HUES6 (cell line): Measurements from ENCODE around the gene CRIM1.

Source experiments
- H3K27ac ChIP-seq: 2 replicates; pipeline ENCODE4 v1.7.0; 2013; ENCODE audit warnings: low read depth, mild to moderate bottlenecking, low read length, inconsistent platforms
- H3K27me3 ChIP-seq: 2 replicates; pipeline ENCODE4 v1.6.1; 2013; ENCODE audit warnings: low read length; ENCODE audit not compliant: control insufficient read depth, insufficient read depth
- H3K36me3 ChIP-seq: 2 replicates; pipeline ENCODE4 v1.6.1; 2013; ENCODE audit warnings: low read length; ENCODE audit not compliant: control insufficient read depth, insufficient read depth
- H3K4me1 ChIP-seq: 2 replicates; pipeline ENCODE4 v1.6.1; 2013; ENCODE audit warnings: low read length; ENCODE audit not compliant: control insufficient read depth, insufficient read depth
- H3K4me3 ChIP-seq: 2 replicates; pipeline ENCODE4 v1.5.1; 2013; ENCODE audit warnings: low read depth, low read length
- H3K9ac ChIP-seq: one replicate; pipeline ENCODE4 v1.6.1; 2013; ENCODE audit warnings: mild to moderate bottlenecking, low read length
- H3K9me3 ChIP-seq: 2 replicates; pipeline ENCODE4 v1.6.1; 2013; ENCODE audit warnings: low read depth, low read length; ENCODE audit not compliant: control insufficient read depth, insufficient read depth

Gene CRIM1

DNA sequence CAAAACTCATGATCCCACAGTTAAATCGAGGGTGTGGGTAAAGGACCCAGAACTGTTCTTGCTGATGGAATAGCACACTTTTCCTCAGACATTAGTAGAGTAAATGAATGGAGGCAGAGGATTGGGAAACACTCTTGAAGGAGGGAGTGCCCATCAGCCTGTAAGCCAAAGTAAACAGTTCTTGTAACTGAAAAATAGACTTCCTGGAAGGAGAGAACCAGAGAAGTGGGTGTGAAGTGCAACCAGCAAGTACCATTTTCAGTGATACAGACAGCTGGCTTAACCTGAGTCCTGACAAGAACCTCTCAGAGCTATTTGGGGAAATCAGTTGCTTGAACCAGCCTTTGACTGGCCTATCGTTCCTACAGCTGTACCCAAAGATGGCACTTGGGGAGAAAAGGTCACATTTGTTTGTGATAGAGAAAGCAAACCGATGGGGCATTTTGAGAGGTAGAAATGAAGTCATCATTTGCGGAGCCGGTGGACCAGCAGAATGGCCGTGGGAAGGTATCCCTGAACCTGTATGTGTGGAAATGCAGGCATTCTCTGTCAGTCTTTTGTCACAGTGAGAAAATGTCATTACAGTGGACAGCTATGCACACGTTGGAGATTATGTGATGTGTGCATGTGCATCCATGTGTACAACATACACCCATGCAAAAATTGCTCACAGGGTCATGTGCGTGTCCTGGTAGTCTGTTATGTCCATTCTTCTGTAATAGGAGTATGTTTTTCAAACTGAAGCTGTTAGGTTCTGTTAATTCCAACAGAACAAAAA, 17.8 kb downstream of the CRIM1 start:
- no peak overlapping the region for H3K27ac ChIP-seq
- H3K9me3 ChIP-seq, result no peaks in the 10 kb centered on the region

DNA sequence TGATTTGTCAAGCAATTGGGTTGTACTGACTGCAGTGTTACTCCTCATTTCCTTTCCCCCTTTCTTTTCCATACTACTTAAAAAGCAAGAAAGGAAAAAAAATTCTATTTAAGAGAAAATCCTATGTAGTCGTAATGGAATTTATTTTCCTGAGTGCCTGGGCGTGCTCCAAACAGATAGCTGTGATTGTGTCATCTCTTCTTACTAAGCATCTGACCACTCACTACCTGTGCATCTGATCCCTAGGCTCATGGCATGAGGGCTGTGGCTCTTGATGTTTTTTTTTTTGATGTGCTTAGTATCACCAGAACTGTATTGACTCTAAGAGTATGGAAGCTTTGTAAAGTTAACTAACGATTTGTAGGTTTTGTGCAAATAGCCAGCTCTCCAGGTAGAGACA, 19.0 kb downstream of the CRIM1 start:
- Histone ChIP-seq H3K9me3 (no peaks in the 10 kb centered on the region), H3K9ac (no peak overlapping the region), H3K27ac (no peak overlapping the region), H3K36me3 (0 out of 2 replicates have a peak, but pooled peaks cover 4% of the 10 kb centered on the region), H3K27me3 (no peaks in the 10 kb centered on the region), H3K4me3 (no peak overlapping the region), H3K4me1 (peaks cover 81% of the 10 kb centered on the region)

More for the DNA sequence above, 17.8 kb downstream of the CRIM1 start:
- no peak overlapping the region for H3K9ac ChIP-seq
- H3K27me3 ChIP-seq, result no peaks in the 10 kb centered on the region
- H3K4me3 ChIP-seq, result no peak overlapping the region
- H3K36me3 ChIP-seq, result no peaks in the 10 kb centered on the region
- H3K4me1 ChIP-seq, result peaks cover 90% of the 10 kb centered on the region

DNA sequence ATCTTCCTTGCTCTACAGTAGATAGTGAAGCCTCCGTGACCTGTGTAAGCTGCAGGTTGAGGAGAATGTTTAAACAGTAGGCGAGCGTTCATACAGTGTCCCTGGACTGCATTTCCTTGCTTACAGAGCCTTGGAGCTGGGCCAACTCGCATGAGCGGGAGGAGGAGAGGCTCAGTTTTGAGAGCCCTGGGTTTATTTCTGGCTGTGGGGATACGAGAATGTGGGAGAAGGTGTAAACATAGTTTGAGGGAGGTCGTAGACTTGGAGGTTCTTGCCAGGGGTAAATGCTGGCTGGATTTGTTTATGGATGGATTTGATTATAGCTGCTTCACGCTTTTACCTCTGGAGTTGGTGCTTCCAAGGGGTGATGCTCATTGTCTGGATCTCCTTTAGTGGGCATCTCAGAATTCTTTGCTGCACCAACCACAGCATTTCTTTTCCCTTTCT, 20.8 kb downstream of the CRIM1 start:
- no peaks in the 10 kb centered on the region for H3K27me3 ChIP-seq
- no peaks in the 10 kb centered on the region for H3K9me3 ChIP-seq
- peaks cover 9% of the 10 kb centered on the region; the same call in 1 of the 2 replicates for H3K36me3 ChIP-seq
- H3K27ac ChIP-seq, result peak overlapping the region; percentile 66
- peak overlapping the region; percentile 28; the same call in 1 of the 2 replicates for H3K4me3 ChIP-seq
- no peak overlapping the region for H3K9ac ChIP-seq
- H3K4me1 ChIP-seq, result peaks cover 81% of the 10 kb centered on the region

DNA sequence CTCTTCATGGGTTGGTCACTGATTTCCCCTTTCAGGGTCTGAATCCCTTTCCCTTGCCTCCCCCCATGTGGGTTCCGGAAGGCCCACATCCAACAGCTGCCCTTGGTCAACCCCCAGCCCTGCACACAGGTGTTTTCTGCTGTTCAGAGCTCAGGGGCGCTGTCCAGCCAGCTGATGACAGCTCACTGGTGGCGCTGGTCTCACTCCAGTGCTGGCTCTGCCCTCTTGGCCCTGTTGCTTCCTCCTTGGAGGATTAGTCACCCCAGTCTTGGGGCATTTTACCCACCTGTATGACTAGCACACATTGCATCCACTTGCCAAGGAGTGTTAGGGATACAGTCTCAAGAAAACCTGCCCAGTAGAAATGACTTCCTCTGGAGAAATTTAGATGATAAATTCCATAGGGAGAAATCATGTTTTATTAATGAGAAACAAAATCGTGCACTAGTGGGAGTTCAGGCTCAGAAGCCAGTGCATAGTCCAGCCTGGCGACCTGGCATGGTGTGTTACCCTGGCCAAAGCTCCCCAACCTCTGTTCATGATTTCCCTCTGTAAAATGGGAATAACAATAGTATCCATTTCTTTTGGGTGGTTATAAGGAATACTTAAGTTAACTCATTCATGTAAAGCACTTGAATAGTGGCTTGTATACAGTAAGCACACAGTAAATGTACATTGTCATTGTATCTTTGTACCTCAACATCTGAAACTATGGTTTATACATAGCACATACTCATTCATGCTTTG, 21.6 kb downstream of the CRIM1 start:
- Histone ChIP-seq H3K9me3 (no peaks in the 10 kb centered on the region), H3K4me3 (peak overlapping the region; percentile 28; the same call in 1 of the 2 replicates), H3K27ac (no peak overlapping the region), H3K36me3 (peaks cover 9% of the 10 kb centered on the region; the same call in 1 of the 2 replicates), H3K9ac (no peak overlapping the region), H3K4me1 (peaks cover 81% of the 10 kb centered on the region), H3K27me3 (no peaks in the 10 kb centered on the region)

DNA sequence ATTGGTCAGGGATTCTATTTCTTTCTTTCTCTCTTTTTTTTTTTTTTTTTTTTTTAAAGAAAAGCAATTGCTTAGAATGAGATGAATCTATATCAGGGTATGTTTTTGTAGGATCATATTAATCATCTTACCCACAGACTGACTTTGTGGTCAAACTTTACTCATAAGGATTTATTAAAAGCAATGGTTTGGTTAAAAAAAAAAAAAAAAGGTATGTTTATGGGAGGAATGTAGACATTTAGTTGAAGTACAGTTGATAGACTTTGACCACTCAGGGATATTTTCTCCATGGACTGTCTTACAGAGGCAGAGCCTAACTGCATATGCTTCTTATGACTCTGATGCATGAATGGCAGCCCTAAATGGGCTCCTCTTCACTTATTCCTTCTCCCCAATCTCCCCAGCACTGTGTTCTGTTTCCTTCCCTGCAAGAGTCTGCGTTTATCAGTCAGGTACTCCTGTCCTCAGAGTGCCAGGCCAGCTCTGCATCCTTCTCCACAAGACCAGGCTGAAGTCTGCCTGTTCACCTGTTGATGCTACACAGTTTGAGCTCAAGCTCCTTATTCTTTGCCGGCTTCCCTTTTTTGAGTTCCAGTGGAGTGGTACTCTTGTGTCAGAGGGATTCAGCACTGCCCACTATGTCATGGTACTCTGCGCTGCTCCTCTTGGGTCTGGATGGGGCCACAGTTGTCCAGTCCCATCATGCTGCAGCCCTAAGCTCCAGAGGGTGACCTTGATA, 24.3 kb downstream of the CRIM1 start:
- no peaks in the 10 kb centered on the region for H3K9me3 ChIP-seq
- no peak overlapping the region for H3K9ac ChIP-seq
- no peaks in the 10 kb centered on the region for H3K27me3 ChIP-seq
- peaks cover 76% of the 10 kb centered on the region for H3K4me1 ChIP-seq
- peaks cover 9% of the 10 kb centered on the region; the same call in 1 of the 2 replicates for H3K36me3 ChIP-seq
- peak overlapping the region; percentile 3 for H3K27ac ChIP-seq
- H3K4me3 ChIP-seq, result no peak overlapping the region

DNA sequence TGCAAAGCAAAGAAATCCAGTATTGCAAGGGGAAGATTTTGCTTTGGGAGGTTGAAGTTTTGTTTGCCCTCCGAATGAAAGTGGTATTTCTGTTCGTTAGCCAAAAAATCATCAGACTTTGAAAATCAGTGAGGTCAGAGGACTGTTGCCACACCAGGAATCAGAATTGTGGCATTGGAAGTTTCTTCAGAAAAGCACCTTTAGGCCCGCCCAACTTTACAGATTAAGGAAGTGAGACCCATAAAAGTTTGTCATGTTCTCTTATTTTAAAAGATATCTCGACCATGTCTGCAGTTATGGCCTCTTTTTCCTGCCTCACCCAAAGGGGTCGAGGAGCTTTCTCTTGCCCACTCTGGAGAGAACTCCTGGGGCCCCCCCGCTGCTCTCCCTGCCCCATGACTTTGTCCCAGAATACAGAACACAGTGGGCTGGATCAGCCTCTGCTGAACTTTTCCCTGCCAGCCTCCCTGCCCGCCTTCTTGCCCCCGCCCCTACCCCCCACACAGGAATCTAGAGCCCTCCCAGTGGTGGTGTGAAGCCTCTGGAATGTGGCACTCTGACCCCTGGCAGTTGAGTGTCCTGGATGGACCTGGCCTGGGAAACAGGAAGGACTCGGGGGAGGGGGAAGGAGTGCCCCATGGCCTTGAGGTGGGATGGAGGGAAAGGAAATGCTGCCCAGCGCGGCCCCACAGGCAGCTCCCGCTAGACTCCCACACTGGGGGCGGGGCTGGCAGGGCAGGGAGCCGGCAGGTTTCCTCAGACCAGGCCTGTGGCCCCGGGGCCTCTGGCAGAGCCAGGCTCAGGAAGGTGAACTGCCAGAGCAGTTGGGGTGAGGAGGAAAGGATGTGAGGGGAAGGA, 25.3 kb downstream of the CRIM1 start:
- Histone ChIP-seq H3K9ac (no peak overlapping the region), H3K27me3 (no peaks in the 10 kb centered on the region), H3K27ac (peak overlapping the region; percentile 3; the same call in 1 of the 2 replicates), H3K4me1 (peaks cover 73% of the 10 kb centered on the region), H3K4me3 (no peak overlapping the region), H3K36me3 (peaks cover 9% of the 10 kb centered on the region; the same call in 1 of the 2 replicates), H3K9me3 (no peaks in the 10 kb centered on the region)

DNA sequence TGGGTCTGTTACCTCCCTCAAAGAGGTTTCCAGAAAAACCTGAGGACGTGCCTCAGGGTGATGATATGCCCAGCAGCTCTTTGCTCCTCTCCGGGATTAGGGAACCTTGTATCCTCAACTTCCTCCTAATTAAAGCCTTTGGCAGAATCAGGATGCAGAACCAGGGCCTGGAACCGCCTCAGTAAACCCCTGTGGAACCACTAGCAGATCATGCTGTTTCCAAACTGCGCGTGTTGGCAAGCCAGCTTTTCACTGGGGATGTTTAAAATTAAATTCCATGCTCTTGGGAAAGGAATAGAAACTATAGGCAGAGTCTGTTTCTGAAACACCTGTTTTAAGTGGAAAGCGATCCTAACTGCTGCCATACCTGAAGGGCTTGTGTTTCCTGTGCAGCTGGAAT, 26.4 kb downstream of the CRIM1 start:
- H3K27ac ChIP-seq, result no peak overlapping the region
- no peak overlapping the region for H3K4me3 ChIP-seq
- no peaks in the 10 kb centered on the region for H3K9me3 ChIP-seq
- H3K9ac ChIP-seq, result no peak overlapping the region
- H3K27me3 ChIP-seq, result no peaks in the 10 kb centered on the region
- peaks cover 9% of the 10 kb centered on the region; the same call in 1 of the 2 replicates for H3K36me3 ChIP-seq
- peaks cover 62% of the 10 kb centered on the region for H3K4me1 ChIP-seq

DNA sequence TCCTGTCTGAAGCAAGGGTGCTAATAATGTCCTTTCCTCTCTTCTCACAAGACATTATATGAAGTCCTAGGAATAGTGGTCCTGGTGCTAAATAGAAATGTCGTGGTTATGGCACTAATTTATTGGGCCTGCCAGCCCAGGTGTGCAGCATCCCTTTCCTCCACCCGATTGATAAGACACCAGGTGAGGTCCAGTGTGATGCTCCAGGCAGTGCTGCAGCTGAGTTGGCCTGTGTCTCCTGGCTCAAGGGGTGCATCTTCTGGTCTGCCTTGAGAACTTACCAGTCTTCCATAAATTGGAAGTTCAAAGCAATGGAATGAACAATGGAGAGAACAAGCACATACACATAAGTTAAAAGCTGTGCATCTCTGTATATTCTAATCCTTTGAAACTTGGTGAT, 26.9 kb downstream of the CRIM1 start:
- Histone ChIP-seq H3K9ac (no peak overlapping the region), H3K27ac (no peak overlapping the region), H3K36me3 (peaks cover 9% of the 10 kb centered on the region; the same call in 1 of the 2 replicates), H3K4me3 (no peak overlapping the region), H3K27me3 (no peaks in the 10 kb centered on the region), H3K9me3 (no peaks in the 10 kb centered on the region), H3K4me1 (peaks cover 57% of the 10 kb centered on the region)

DNA sequence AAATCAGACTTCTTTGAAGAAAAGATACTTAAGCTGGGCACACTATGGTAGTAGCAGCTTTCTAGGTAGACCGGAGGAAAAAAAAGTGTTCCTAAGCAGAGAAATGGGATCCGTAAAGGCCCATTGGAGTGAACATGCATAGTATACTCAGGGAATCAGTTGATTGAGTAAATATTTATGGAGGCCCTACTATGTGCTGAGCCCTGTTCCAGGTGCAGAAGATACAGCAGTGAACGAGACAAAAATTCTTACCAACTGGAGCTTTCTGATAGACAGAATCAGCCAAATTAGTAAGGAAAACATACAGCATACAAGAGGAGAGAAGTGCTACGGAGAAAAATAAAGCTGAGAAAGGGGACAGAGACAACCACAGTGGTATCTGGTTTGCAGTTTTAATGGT, 28.1 kb downstream of the CRIM1 start:
- H3K27me3 ChIP-seq, result no peaks in the 10 kb centered on the region
- no peak overlapping the region for H3K9ac ChIP-seq
- H3K36me3 ChIP-seq, result peaks cover 9% of the 10 kb centered on the region; the same call in 1 of the 2 replicates
- H3K4me1 ChIP-seq, result peaks cover 63% of the 10 kb centered on the region
- no peak overlapping the region for H3K27ac ChIP-seq
- no peak overlapping the region for H3K4me3 ChIP-seq
- no peaks in the 10 kb centered on the region for H3K9me3 ChIP-seq

DNA sequence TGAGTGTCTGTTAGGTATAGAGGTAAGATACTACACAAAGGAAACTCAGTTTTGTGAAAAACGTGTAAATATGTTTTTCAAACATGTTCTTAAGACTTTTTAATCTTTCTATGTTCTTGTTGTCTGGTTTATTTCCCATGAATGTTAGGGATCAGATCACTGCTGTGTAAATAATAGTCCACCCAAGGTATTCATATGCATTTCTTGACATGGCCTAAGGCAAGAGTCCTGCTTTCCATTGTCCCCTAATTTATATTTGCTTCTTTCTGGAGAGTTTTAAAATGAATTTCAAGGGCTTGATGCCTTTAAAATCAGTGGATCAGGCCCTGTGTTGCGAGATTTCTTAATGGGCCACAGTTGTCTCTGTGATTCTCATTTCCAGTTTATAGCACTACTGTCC, 28.9 kb downstream of the CRIM1 start:
- Histone ChIP-seq H3K36me3 (peaks cover 7% of the 10 kb centered on the region; the same call in 1 of the 2 replicates), H3K4me1 (peaks cover 67% of the 10 kb centered on the region), H3K9ac (no peak overlapping the region), H3K27ac (no peak overlapping the region), H3K4me3 (no peak overlapping the region), H3K27me3 (no peaks in the 10 kb centered on the region), H3K9me3 (no peaks in the 10 kb centered on the region)
